Effector memory CD4-positive, alpha-beta T cell (primary cell): ENCODE data around the gene BTBD19.
"Not testable (repeated sequence)": the region's sequence is repeated elsewhere in the genome, so short reads cannot be mapped to it uniquely, and the experiment has no call there.

Experiments used
- DNase-seq, 3 donors: peaks; one replicate each; pipeline ENCODE4 v3.0.0-alpha.2; 2020
- H3K27ac ChIP-seq: 2 replicates; pipeline ENCODE4 v1.7.0; 2013; ENCODE audit warnings: mild to moderate bottlenecking, low read length, moderate library complexity; ENCODE audit not compliant: insufficient read depth, poor library complexity, severe bottlenecking
- H3K27me3 ChIP-seq: replicated peaks from 2 replicates; pipeline ENCODE4 v1.7.0; 2013; ENCODE audit warnings: mild to moderate bottlenecking, low read length; ENCODE audit not compliant: insufficient read depth, control insufficient read depth, poor library complexity, severe bottlenecking
- H3K36me3 ChIP-seq: 2 replicates; pipeline ENCODE4 v1.7.0; 2013; ENCODE audit warnings: mild to moderate bottlenecking, low read length, moderate library complexity; ENCODE audit not compliant: control insufficient read depth, insufficient read depth
- H3K4me1 ChIP-seq: 2 replicates; pipeline ENCODE4 v1.7.0; 2013; ENCODE audit warnings: low read length, mild to moderate bottlenecking; ENCODE audit not compliant: control insufficient read depth, insufficient read depth, poor library complexity, severe bottlenecking
- H3K4me3 ChIP-seq: 2 replicates; pipeline ENCODE4 v1.7.0; 2013; ENCODE audit warnings: low read length, low read depth, mild to moderate bottlenecking; ENCODE audit not compliant: insufficient read depth, poor library complexity, severe bottlenecking
- H3K9me3 ChIP-seq: 2 replicates; pipeline ENCODE4 v1.7.0; 2013; ENCODE audit warnings: mild to moderate bottlenecking, low read length, moderate library complexity; ENCODE audit not compliant: control insufficient read depth

The BTBD19 gene

GRCh38 chr1:44788120-44788860 is 20.0 kb upstream of the BTBD19 start, which contains the start of gene BEST4:
TSS of gene BEST4 (minus strand) at chr1:44788170. CDS start at chr1:44787705, 465 bp downstream.
- no peaks in the 10 kb centered on the region for H3K36me3 ChIP-seq
- no peak for DNase-seq
- H3K27me3 ChIP-seq: no peaks in the 10 kb centered on the region
- no peak within 1 kb of the TSS for H3K4me3 ChIP-seq
- no peaks in the 10 kb centered on the region for H3K9me3 ChIP-seq
- H3K27ac ChIP-seq: no peak within 1 kb of the TSS
- peaks cover 28% of the 10 kb centered on the region for H3K4me1 ChIP-seq

GRCh38 chr1:44790968-44791801 is 17.1 kb upstream of the BTBD19 start:
- Histone ChIP-seq H3K4me3 (no peak overlapping the region), H3K27ac (no peak overlapping the region), H3K36me3 (no peaks in the 10 kb centered on the region), H3K9me3 (no peaks in the 10 kb centered on the region), H3K27me3 (no peaks in the 10 kb centered on the region), H3K4me1 (peaks cover 5% of the 10 kb centered on the region)
- no peak for DNase-seq

- H3K4me1 ChIP-seq: no peaks in the 10 kb centered on the region
- no peak for DNase-seq
- no peak overlapping the region for H3K4me3 ChIP-seq
- no peaks in the 10 kb centered on the region for H3K27me3 ChIP-seq
- H3K27ac ChIP-seq: no peak overlapping the region
- no peaks in the 10 kb centered on the region for H3K9me3 ChIP-seq
- no peaks in the 10 kb centered on the region for H3K36me3 ChIP-seq
Observed at GRCh38 chr1:44792736-44793502, 15.4 kb upstream of the BTBD19 start.

- peaks cover 14% of the 10 kb centered on the region for H3K4me1 ChIP-seq
- not testable (repeated sequence) for H3K9me3 ChIP-seq, H3K27me3 ChIP-seq, DNase-seq, H3K36me3 ChIP-seq, H3K27ac ChIP-seq, H3K4me3 ChIP-seq
Observed at GRCh38 chr1:44797886-44798285, 10.4 kb upstream of the BTBD19 start.

- Histone ChIP-seq H3K27me3 (no peaks in the 10 kb centered on the region), H3K36me3 (peaks cover 13% of the 10 kb centered on the region), H3K4me3 (no peak overlapping the region), H3K4me1 (peaks cover 22% of the 10 kb centered on the region), H3K27ac (no peak overlapping the region), H3K9me3 (no peaks in the 10 kb centered on the region)
- DNase-seq: no peak
Observed at GRCh38 chr1:44798481-44799365, 9.6 kb upstream of the BTBD19 start.

- H3K27me3 ChIP-seq: no peaks in the 10 kb centered on the region
- no peaks in the 10 kb centered on the region for H3K9me3 ChIP-seq
- H3K4me1 ChIP-seq: peaks cover 27% of the 10 kb centered on the region
- peaks cover 25% of the 10 kb centered on the region for H3K36me3 ChIP-seq
- H3K4me3 ChIP-seq: peak within 1 kb of the TSS; percentile 99
- H3K27ac ChIP-seq: peak within 1 kb of the TSS; percentile 95
- DNase-seq: peak; percentile 96 to 98 (median 98)
Observed at GRCh38 chr1:44799770-44800584, 8.3 kb upstream of the BTBD19 start, which contains the start of gene PLK3. TSS of gene PLK3 (plus strand) at chr1:44800377. CDS start at chr1:44800464, 87 bp downstream.

- H3K9me3 ChIP-seq: no peaks in the 10 kb centered on the region
- peak in 2 of 3 donors; percentile 14 to 26 for DNase-seq
- peaks cover 37% of the 10 kb centered on the region for H3K4me1 ChIP-seq
- H3K27me3 ChIP-seq: no peaks in the 10 kb centered on the region
- H3K27ac ChIP-seq: peak overlapping the region; percentile 95
- peaks cover 40% of the 10 kb centered on the region for H3K36me3 ChIP-seq
- peak overlapping the region; percentile 99 for H3K4me3 ChIP-seq
Observed at GRCh38 chr1:44801491-44802305, 6.6 kb upstream of the BTBD19 start.

GRCh38 chr1:44802306-44803061 is 5.8 kb upstream of the BTBD19 start:
- peaks cover 42% of the 10 kb centered on the region for H3K36me3 ChIP-seq
- H3K27me3 ChIP-seq: no peaks in the 10 kb centered on the region
- H3K9me3 ChIP-seq: no peaks in the 10 kb centered on the region
- DNase-seq: peak in 1 of 3 donors; percentile 22
- peak overlapping the region; percentile 99 for H3K4me3 ChIP-seq
- peak overlapping the region; percentile 95 for H3K27ac ChIP-seq
- H3K4me1 ChIP-seq: peaks cover 45% of the 10 kb centered on the region
